Common myeloid progenitor, CD34-positive (primary cell): ENCODE results near the gene MAPKAPK2.

Experiments used
- CTCF ChIA-PET: fragments of 350-600 bp; sonication (Branson Sonifier 250); formaldehyde crosslinking; loops from one replicate; lab custom pipeline; 2021; ENCODE audit warnings: antibody characterized with exemption; lab: Charles Lee
- POLR2A ChIA-PET: fragments of 350-600 bp; sonication (Branson Sonifier 250); formaldehyde crosslinking; loops from one replicate; lab custom pipeline; 2021; ENCODE audit warnings: antibody characterized with exemption; lab: Charles Lee
- DNase-seq, 3 donors: peaks; one replicate each; pipeline versions ENCODE4 v3.0.0 to v3.0.0-alpha.2; 2013
- H3K27ac ChIP-seq, 2 experiments: 1 replicate in 1 of 2; 2 replicates in 1 of 2; pipeline ENCODE4 v1.7.0; 2013; ENCODE audit warnings: inconsistent platforms in 2 of 2, low read length in 2 of 2, mild to moderate bottlenecking in 2 of 2, low read depth in 1 of 2, moderate library complexity in 1 of 2; ENCODE audit not compliant: severe bottlenecking in 2 of 2, insufficient read depth in 1 of 2, poor library complexity in 1 of 2
- H3K27me3 ChIP-seq, 5 experiments: replicated peaks in 2 of 5; 1 replicate in 3 of 5; 2 replicates in 2 of 5; pipeline versions ENCODE4 v1.6.1 to v1.7.0; 2013; ENCODE audit warnings: low read length in 4 of 5, mild to moderate bottlenecking in 2 of 5, moderate library complexity in 2 of 5, inconsistent platforms in 1 of 5; ENCODE audit not compliant: insufficient read depth in 5 of 5, control insufficient read depth in 4 of 5
- H3K36me3 ChIP-seq, 4 experiments: 1 replicate in 2 of 4; 2 replicates in 2 of 4; pipeline versions ENCODE4 v1.6.1 to v1.7.0; 2013; ENCODE audit warnings: low read length in 3 of 4, control low read depth in 1 of 4, mild to moderate bottlenecking in 1 of 4; ENCODE audit not compliant: control insufficient read depth in 4 of 4, insufficient read depth in 4 of 4
- H3K4me1 ChIP-seq, 4 experiments: 1 replicate in 3 of 4; 2 replicates in 1 of 4; pipeline versions ENCODE4 v1.6.1 to v1.7.1; 2013; ENCODE audit warnings: low read length in 3 of 4, mild to moderate bottlenecking in 3 of 4, control low read depth in 1 of 4, inconsistent platforms in 1 of 4, moderate library complexity in 1 of 4; ENCODE audit not compliant: control insufficient read depth in 4 of 4, insufficient read depth in 4 of 4; ENCODE audit errors: control extremely low read depth in 1 of 4
- H3K4me3 ChIP-seq, 7 experiments: 1 replicate in 4 of 7; 2 replicates in 3 of 7; pipeline versions ENCODE4 v1.5.1 to v1.7.0; 2013; ENCODE audit warnings: mild to moderate bottlenecking in 7 of 7, low read length in 6 of 7, moderate library complexity in 6 of 7, inconsistent platforms in 2 of 7, low read depth in 2 of 7, control low read depth in 1 of 7; ENCODE audit not compliant: insufficient read depth in 4 of 7, control insufficient read depth in 1 of 7; ENCODE audit errors: extremely low read depth in 1 of 7
- H3K9me3 ChIP-seq, 5 experiments: 1 replicate in 4 of 5; 2 replicates in 1 of 5; pipeline versions ENCODE4 v1.6.1 to v1.7.1; 2013; ENCODE audit warnings: low read length in 4 of 5, mild to moderate bottlenecking in 2 of 5, inconsistent platforms in 1 of 5, low read depth in 1 of 5, moderate library complexity in 1 of 5; ENCODE audit not compliant: control insufficient read depth in 4 of 5, insufficient read depth in 2 of 5; ENCODE audit errors: control extremely low read depth in 1 of 5
- WGBS: methylation state at CpG from one replicate; pipeline ENCODE4 v1.1.5; 2013; ENCODE audit not compliant: insufficient coverage; 5-methylcytosine and 5-hydroxymethylcytosine counted together

The MAPKAPK2 gene

GRCh38 chr1:206653715-206654459 is 30.8 kb upstream of the MAPKAPK2 start:
- H3K27ac ChIP-seq, result no peak overlapping the region
- H3K36me3 ChIP-seq, result peaks cover 3 to 9% (median 8%) of the 10 kb centered on the region in 4 experiments
- no peaks in the 10 kb centered on the region for H3K27me3 ChIP-seq
- ChIA-PET POLR2A (interaction anchor here (1.3 kb wide), 1 partner anchor 10 kb away, joined by 3 read pairs; no protein-coding TSS in a partner anchor), CTCF (interaction anchor here (1.1 to 37.3 kb wide), 3 partner anchors 8 to 109 kb away, joined by 3 to 989 read pairs (median 989); partner anchors contain the start of gene DYRK3)
- peaks cover 9 to 40% (median 30%) of the 10 kb centered on the region in 4 experiments for H3K4me1 ChIP-seq
- WGBS, result 98% methylated on average over 5 of the region's 7 CpGs
- no peaks in the 10 kb centered on the region for H3K9me3 ChIP-seq
- DNase-seq, result no peak
- H3K4me3 ChIP-seq, result no peak overlapping the region

GRCh38 chr1:206654828-206655227 is 29.9 kb upstream of the MAPKAPK2 start:
- H3K27ac ChIP-seq, result no peak overlapping the region
- H3K9me3 ChIP-seq, result no peaks in the 10 kb centered on the region
- H3K27me3 ChIP-seq, result no peaks in the 10 kb centered on the region
- peaks cover 3 to 9% (median 6%) of the 10 kb centered on the region in 4 experiments for H3K36me3 ChIP-seq
- POLR2A ChIA-PET, result interaction anchor here (1.3 kb wide), 1 partner anchor 9 kb away, joined by 3 read pairs; no protein-coding TSS in a partner anchor
- no peak overlapping the region for H3K4me3 ChIP-seq
- CTCF ChIA-PET, result interaction anchor here (0.6 to 37.3 kb wide), 6 partner anchors 7 to 404 kb away, joined by 3 to 989 read pairs (median 4); partner anchors contain the start of gene DYRK3
- peaks cover 9 to 49% (median 39%) of the 10 kb centered on the region in 4 experiments for H3K4me1 ChIP-seq
- WGBS, result 70% methylated on average over 2 of the region's 2 CpGs
- no peak for DNase-seq

GRCh38 chr1:206655471-206655882 is 29.2 kb upstream of the MAPKAPK2 start:
- peaks cover 9 to 54% (median 44%) of the 10 kb centered on the region in 4 experiments for H3K4me1 ChIP-seq
- peak in 1 of 3 donors; percentile 31 for DNase-seq
- ChIA-PET POLR2A (no interaction called here), CTCF (interaction anchor here (0.6 to 37.3 kb wide), 8 partner anchors 6 to 403 kb away, joined by 3 to 989 read pairs (median 3); partner anchors contain the start of gene DYRK3)
- no peak overlapping the region for H3K27ac ChIP-seq
- no CpG with 5 or more reads among the region's 4 CpGs for WGBS
- no peak overlapping the region for H3K4me3 ChIP-seq
- H3K27me3 ChIP-seq, result no peaks in the 10 kb centered on the region
- H3K36me3 ChIP-seq, result peaks cover 2 to 9% (median 5%) of the 10 kb centered on the region in 4 experiments
- H3K9me3 ChIP-seq, result no peaks in the 10 kb centered on the region

- 94% methylated on average over 3 of the region's 3 CpGs for WGBS
- Histone ChIP-seq H3K4me1 (peaks cover 9 to 54% (median 43%) of the 10 kb centered on the region in 4 experiments), H3K9me3 (no peaks in the 10 kb centered on the region)
Measured at GRCh38 chr1:206656936-206657335, 27.8 kb upstream of the MAPKAPK2 start.

GRCh38 chr1:206657751-206658150 is 27.0 kb upstream of the MAPKAPK2 start:
- Histone ChIP-seq H3K9me3 (no peaks in the 10 kb centered on the region), H3K27me3 (peaks cover 0 to 6% (median 0%) of the 10 kb centered on the region in 5 experiments), H3K4me3 (peak overlapping the region in 4 of 7 experiments; percentile 4 to 64 (median 55)), H3K27ac (no peak overlapping the region), H3K36me3 (peaks cover 0 to 2% (median 0%) of the 10 kb centered on the region in 4 experiments), H3K4me1 (peaks cover 7 to 51% (median 38%) of the 10 kb centered on the region in 4 experiments)
- 89% methylated on average over 3 of the region's 6 CpGs for WGBS
- POLR2A ChIA-PET, result interaction anchor here (0.7 to 2.5 kb wide), 2 partner anchors 23 to 120 kb away, joined by 3 to 9 read pairs; partner anchors contain the start of gene DYRK3
- CTCF ChIA-PET, result interaction anchor here (1.0 to 37.3 kb wide), 8 partner anchors 4 to 137 kb away, joined by 3 to 989 read pairs (median 3); partner anchors contain the start of gene DYRK3
- DNase-seq, result peak in 1 of 3 donors; percentile 33

More at GRCh38 chr1:206656936-206657335, 27.8 kb upstream of the MAPKAPK2 start:
- H3K27ac ChIP-seq, result no peak overlapping the region
- ChIA-PET POLR2A (no interaction called here), CTCF (interaction anchor here (1.2 to 37.3 kb wide), 3 partner anchors 5 to 88 kb away, joined by 3 to 989 read pairs (median 989); partner anchors contain the start of gene DYRK3)
- H3K36me3 ChIP-seq, result peaks cover 0 to 2% (median under 1%) of the 10 kb centered on the region in 4 experiments
- DNase-seq, result no peak
- no peak overlapping the region for H3K4me3 ChIP-seq
- peaks cover 0 to 2% (median 0%) of the 10 kb centered on the region in 5 experiments for H3K27me3 ChIP-seq

- 0% methylated on average over 9 of the region's 22 CpGs for WGBS
- Histone ChIP-seq H3K9me3 (no peaks in the 10 kb centered on the region), H3K27me3 (peaks cover 0 to 8% (median 0%) of the 10 kb centered on the region in 5 experiments), H3K4me3 (peak overlapping the region in 6 of 7 experiments; percentile 8 to 64 (median 53)), H3K36me3 (no peaks in the 10 kb centered on the region), H3K4me1 (peaks cover 11 to 51% (median 39%) of the 10 kb centered on the region in 4 experiments), H3K27ac (peak overlapping the region in 1 of 2 experiments; percentile 33)
- DNase-seq, result peak; percentile 53 to 92 (median 89)
- ChIA-PET CTCF (interaction anchor here (0.8 to 37.3 kb wide), 9 partner anchors 4 to 169 kb away, joined by 3 to 989 read pairs (median 3); partner anchors contain the start of gene DYRK3), POLR2A (interaction anchor here (0.7 to 2.5 kb wide), 2 partner anchors 23 to 119 kb away, joined by 3 to 9 read pairs; partner anchors contain the start of gene DYRK3)
Measured at GRCh38 chr1:206658264-206658980, 26.3 kb upstream of the MAPKAPK2 start.
